ENCODE data around the gene HS6ST1.

DNA sequence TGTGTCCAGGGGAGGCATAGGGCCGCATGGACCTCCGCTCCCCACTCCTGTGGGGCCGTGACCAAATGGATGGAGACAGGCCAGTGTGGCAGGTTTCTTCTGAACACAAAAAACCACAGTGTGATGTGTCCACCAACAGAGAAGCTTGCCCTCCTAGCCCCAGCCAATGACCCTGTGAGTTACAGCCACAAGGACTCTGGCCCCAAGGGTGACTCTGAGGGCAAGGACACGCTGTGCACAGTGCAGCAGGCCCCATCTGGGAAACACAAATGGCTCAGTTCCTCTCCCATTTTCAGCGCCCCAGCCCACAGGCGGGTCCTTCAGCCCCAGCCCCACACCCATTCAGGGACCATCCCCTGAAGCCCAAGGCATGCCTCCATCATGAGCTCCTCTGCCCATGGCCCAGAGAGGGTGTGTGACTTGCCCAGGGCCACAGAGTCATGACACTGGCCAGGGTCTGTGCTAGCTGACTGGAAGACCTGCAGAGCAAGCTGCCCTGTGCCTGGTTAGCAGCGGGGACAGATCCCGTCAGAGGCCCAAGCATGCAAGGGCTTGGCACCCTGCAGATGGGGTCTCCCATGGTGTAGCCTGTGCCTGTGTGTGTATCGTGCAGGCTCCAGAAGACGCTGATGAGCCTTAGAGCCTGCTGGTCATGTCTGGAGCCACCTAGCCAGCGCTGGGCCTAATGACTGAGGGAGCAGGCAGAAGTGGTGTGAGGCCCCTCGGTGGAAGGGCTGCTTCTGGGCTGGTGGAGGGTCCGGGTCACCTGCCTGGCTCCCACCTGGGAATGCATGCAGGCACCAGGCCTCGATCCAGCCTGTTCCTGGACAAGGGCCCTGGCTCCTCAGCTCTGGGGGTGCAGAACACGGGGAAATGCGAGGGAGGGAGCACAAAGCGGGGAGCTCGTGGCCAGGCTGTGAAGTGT, 47.7 kb downstream of the HS6ST1 start:
- TF ChIP-seq, protein P1, sequence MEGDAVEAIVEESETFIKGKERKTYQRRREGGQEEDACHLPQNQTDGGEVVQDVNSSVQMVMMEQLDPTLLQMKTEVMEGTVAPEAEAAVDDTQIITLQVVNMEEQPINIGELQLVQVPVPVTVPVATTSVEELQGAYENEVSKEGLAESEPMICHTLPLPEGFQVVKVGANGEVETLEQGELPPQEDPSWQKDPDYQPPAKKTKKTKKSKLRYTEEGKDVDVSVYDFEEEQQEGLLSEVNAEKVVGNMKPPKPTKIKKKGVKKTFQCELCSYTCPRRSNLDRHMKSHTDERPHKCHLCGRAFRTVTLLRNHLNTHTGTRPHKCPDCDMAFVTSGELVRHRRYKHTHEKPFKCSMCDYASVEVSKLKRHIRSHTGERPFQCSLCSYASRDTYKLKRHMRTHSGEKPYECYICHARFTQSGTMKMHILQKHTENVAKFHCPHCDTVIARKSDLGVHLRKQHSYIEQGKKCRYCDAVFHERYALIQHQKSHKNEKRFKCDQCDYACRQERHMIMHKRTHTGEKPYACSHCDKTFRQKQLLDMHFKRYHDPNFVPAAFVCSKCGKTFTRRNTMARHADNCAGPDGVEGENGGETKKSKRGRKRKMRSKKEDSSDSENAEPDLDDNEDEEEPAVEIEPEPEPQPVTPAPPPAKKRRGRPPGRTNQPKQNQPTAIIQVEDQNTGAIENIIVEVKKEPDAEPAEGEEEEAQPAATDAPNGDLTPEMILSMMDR (IDR thresholded peaks at IDR 0.05; ENCODE audit: extremely low read depth in 1 of 2, insufficient read depth in 1 of 2, low read depth in 1 of 2, low read length in 2 of 2): no peak
- TF ChIP-seq EZH2 (IDR thresholded peaks at IDR 0.05; ENCODE audit: borderline replicate concordance, low read depth, low read length, severe bottlenecking) (no peak), POLR2A (IDR thresholded peaks at IDR 0.05; ENCODE audit: low read depth, low read length) (no peak), MAX (IDR thresholded peaks at IDR 0.05; ENCODE audit: insufficient read depth, insufficient read length) (no peak), POLR2AphosphoS5 (IDR thresholded peaks at IDR 0.05; ENCODE audit: insufficient read depth, low read depth, low read length) (no peak), MYC (IDR thresholded peaks at IDR 0.05; ENCODE audit: low read depth, low read length) (no peak), GATA2 (IDR thresholded peaks at IDR 0.05; ENCODE audit: insufficient read depth, insufficient read length, low read depth, low read length) (no peak)
